Lower leg skin (tissue), 4 donors: Measurements from ENCODE around the gene CDH13. TPM values are rescaled to one million over a fixed set of nuclear protein-coding genes. Genes with fewer than 3 reads are reported as not detected.

Source experiments
- DNase-seq, 2 donors: peaks; one replicate each; pipeline ENCODE4 v3.0.0-alpha.2; 2019; ENCODE audit warnings: low spot score in 2 of 2
- H3K4me3 ChIP-seq: fragments of 200-600 bp; sonication (generic); 2 replicates; pipeline ENCODE4 v1.5.1; 2017; ENCODE audit warnings: mild to moderate bottlenecking, low read depth; ENCODE audit not compliant: poor library complexity, severe bottlenecking
- POLR2A ChIP-seq, 2 donors: fragments of 450-650 bp; IDR thresholded peaks; one replicate each; pipeline ENCODE4 v1.6.1; 2016 to 2017; ENCODE audit warnings: antibody characterized with exemption in 2 of 2, mild to moderate bottlenecking in 1 of 2, moderate library complexity in 1 of 2
- WGBS, 2 donors: methylation state at CpG; one replicate each; pipeline ENCODE4 v1.1.5; 2018; 5-methylcytosine and 5-hydroxymethylcytosine counted together
- intact Hi-C: fragments of 100-400 bp; cut with DNase I; formaldehyde crosslinking; loops from one replicate; pipeline ENCODE4 v1.15.0; 2023; ENCODE audit warnings: low total_unique reads
- total RNA-seq, 4 donors: library from RNA; depleted of rRNA; stranded (reverse); fragments of >200 nt; gene quantifications; one replicate each; pipeline ENCODE4 v1.1.0, GENCODE V29; 2016
- TF ChIP-seq, protein P1 (sequence below), 3 donors: fragments of 450-650 bp; IDR thresholded peaks; one replicate each; pipeline ENCODE4 v1.5.1; 2016; ENCODE audit warnings: antibody characterized with exemption in 3 of 3, mild to moderate bottlenecking in 3 of 3, moderate library complexity in 2 of 3

The CDH13 gene
- total RNA-seq, 4 donors from 2014 or later: 102 to 246 (median 155) TPM

DNA sequence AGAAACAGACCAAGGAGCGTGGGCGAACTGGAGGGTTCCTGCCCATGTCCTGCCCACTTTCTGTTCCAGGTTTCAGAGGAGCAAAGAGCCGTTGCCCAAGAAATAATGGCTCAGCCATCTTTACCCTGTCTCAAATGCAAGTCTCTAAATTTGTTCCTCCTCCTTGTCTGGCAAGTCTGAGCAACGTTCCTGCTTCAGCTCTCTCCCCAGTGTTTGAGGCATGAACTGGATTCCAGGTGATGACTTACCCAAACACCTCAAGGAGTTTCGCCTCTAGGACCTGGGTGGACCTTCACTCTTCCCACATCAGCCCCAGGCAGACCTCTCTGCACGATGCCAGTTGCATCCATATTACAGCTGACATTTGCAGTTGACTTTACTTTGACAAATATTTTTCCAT is 659.2 kb downstream of the CDH13 start:
- no peak for DNase-seq
- no peak overlapping the region for H3K4me3 ChIP-seq
- intact Hi-C loops: no loop called here
- 70 to 74% methylated on average over 6 of the region's 6 CpGs for WGBS, 2 donors
- TF ChIP-seq POLR2A (IDR thresholded peaks at IDR 0.05): no peak
- TF ChIP-seq, protein P1, sequence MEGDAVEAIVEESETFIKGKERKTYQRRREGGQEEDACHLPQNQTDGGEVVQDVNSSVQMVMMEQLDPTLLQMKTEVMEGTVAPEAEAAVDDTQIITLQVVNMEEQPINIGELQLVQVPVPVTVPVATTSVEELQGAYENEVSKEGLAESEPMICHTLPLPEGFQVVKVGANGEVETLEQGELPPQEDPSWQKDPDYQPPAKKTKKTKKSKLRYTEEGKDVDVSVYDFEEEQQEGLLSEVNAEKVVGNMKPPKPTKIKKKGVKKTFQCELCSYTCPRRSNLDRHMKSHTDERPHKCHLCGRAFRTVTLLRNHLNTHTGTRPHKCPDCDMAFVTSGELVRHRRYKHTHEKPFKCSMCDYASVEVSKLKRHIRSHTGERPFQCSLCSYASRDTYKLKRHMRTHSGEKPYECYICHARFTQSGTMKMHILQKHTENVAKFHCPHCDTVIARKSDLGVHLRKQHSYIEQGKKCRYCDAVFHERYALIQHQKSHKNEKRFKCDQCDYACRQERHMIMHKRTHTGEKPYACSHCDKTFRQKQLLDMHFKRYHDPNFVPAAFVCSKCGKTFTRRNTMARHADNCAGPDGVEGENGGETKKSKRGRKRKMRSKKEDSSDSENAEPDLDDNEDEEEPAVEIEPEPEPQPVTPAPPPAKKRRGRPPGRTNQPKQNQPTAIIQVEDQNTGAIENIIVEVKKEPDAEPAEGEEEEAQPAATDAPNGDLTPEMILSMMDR (IDR thresholded peaks at IDR 0.05): no peak

DNA sequence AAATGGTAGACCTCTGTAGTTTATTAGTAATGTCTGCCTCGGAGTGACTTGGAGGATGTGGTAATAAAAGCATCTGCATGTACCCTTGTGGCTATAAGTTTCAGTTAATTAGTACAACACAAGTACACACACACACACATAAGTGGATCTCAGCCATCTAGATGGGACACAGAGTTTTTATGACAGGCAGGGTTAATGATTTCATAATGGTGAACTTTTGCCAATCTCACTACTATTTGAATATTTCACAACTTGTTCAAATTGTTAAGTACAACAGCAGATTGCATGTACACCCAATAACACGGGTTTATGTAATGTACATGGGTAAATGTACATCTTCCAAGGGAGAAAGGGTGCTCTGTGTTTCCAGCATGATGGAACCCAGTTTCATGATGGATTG is 669.7 kb downstream of the CDH13 start:
- TF ChIP-seq, protein P1 (IDR thresholded peaks at IDR 0.05): no peak
- no peak for TF ChIP-seq POLR2A (IDR thresholded peaks at IDR 0.05)
- intact Hi-C loops: no loop called here
- no peak overlapping the region for H3K4me3 ChIP-seq
- no peak for DNase-seq
- 75 to 76% methylated on average over 2 of the region's 2 CpGs for WGBS, 2 donors

DNA sequence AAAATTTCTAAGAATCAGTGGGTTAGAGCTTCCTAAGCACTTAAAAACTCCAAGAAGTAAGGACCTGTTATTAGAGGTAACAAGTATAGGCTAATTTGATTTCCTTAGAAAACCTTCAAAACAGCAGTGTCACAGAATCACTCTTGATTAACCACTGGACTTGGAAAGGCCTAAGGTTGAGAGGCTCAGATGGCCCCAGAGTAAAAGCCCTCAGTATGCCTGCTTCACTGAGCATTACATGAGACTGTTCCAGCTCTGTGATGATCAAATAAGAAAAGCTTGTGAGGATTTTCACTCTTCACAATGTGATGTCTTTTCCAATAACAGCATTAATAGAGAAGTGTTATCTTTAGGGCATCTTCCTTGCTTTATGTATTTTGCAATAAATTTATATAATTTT is 671.8 kb downstream of the CDH13 start:
- no peak for DNase-seq
- intact Hi-C loops: no loop called here
- TF ChIP-seq, protein P1 (IDR thresholded peaks at IDR 0.05): no peak
- TF ChIP-seq POLR2A (IDR thresholded peaks at IDR 0.05): no peak
- no peak overlapping the region for H3K4me3 ChIP-seq

DNA sequence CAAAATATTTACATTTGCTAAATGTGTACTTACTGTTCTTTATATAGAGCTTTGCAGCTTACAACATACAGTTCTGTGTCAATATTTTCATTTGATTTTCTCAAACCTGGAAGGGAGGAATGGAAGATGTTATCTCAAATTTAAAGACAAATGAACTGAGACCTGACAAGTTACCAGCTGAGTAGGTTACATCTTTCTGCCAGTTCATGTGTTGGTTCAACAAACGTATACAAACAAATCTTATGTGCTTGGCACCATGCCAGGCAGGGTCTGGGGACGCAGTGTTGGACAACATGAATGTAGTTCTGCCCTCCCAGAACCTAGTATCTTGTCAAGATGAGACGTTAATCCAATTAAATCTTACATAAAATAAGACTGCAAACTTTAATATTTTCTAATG is 673.6 kb downstream of the CDH13 start:
- no peak overlapping the region for H3K4me3 ChIP-seq
- no peak for TF ChIP-seq POLR2A (IDR thresholded peaks at IDR 0.05)
- TF ChIP-seq, protein P1 (IDR thresholded peaks at IDR 0.05): no peak
- DNase-seq: no peak
- intact Hi-C loops: no loop called here
- WGBS, 2 donors: 54 to 59% methylated on average over 3 of the region's 3 CpGs

DNA sequence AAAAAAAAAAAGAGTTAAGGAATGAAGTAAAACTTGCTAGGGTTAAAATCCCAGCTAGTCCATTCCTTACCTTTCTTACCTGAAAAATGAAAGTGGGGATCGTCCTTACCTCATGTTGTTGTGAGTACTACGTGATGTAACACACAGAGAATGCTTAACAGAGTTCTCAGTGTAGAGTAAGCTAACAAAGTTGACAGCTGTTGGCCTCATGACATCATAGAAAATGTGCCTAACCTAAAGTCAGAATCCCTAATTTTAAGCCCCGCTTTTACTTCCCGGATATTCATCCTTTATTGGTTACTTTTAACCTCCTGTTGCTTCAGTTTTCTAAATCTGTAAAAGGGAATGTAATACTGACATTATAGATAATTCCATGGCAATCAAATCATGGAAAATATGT is 675.2 kb downstream of the CDH13 start:
- H3K4me3 ChIP-seq: no peak overlapping the region
- TF ChIP-seq, protein P1 (IDR thresholded peaks at IDR 0.05): no peak
- TF ChIP-seq POLR2A (IDR thresholded peaks at IDR 0.05): no peak
- no peak for DNase-seq
- intact Hi-C loops: no loop called here
- 65 to 69% methylated on average over 4 of the region's 4 CpGs for WGBS, 2 donors

DNA sequence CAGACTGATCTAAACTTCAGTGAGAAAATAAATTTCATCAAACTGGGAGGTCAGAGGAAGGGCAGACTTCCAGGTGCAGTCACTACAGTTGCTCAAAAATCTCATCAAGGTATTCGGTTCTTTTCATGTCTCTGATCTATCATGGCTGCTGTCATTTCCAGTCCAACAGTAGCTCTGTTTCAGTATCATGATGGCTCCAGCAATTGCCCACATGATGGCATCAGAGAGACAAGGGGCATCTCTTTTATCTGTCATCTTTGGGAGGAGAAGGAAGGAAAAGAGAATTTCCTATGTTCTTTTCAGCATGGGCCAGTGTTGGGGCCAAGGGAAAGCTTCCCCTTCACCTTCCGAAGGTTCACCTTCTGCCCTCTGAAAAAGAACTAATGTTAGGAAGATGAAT is 676.1 kb downstream of the CDH13 start:
- no peak overlapping the region for H3K4me3 ChIP-seq
- intact Hi-C loops: no loop called here
- TF ChIP-seq, protein P1 (IDR thresholded peaks at IDR 0.05): no peak
- TF ChIP-seq POLR2A (IDR thresholded peaks at IDR 0.05): no peak
- WGBS, 2 donors: 90 to 92% methylated on average over 2 of the region's 2 CpGs
- DNase-seq: no peak
